ENCODE data around the gene OR10D3.

GRCh38 chr11:124202951-124203350 is 19.8 kb downstream of the OR10D3 start:
- TF ChIP-seq CEBPB (IDR thresholded peaks at IDR 0.05; ENCODE audit: borderline replicate concordance in 1 of 2, low read depth in 2 of 2, low read length in 2 of 2) (no peak), RAD51 (IDR thresholded peaks at IDR 0.05) (no peak), ASH2L (IDR thresholded peaks at IDR 0.05; ENCODE audit: borderline replicate concordance, low read depth) (no peak)

Data from GM12878 (cell line).